Rectal smooth muscle tissue (tissue), 1 donor: ENCODE data around the gene MMAA.
"Not testable (repeated sequence)": the region's sequence is repeated elsewhere in the genome, so short reads cannot be mapped to it uniquely, and the experiment has no call there.

ENCODE experiments used
- H3K27ac ChIP-seq: one replicate; pipeline ENCODE4 v1.7.0; 2013; ENCODE audit warnings: low read depth, low read length, inconsistent platforms
- H3K27me3 ChIP-seq: one replicate; pipeline ENCODE4 v1.7.0; 2013; ENCODE audit warnings: low read length; ENCODE audit not compliant: control insufficient read depth, insufficient read depth
- H3K36me3 ChIP-seq: one replicate; pipeline ENCODE4 v1.7.0; 2013; ENCODE audit warnings: low read length; ENCODE audit not compliant: control insufficient read depth, insufficient read depth
- H3K4me1 ChIP-seq: one replicate; pipeline ENCODE4 v1.7.0; 2013; ENCODE audit warnings: low read length; ENCODE audit not compliant: control insufficient read depth, insufficient read depth
- H3K4me3 ChIP-seq: one replicate; pipeline ENCODE4 v1.7.0; 2013; ENCODE audit warnings: low read length
- H3K9ac ChIP-seq: one replicate; pipeline ENCODE4 v1.7.0; 2013; ENCODE audit warnings: low read length

Gene MMAA

GRCh38 chr4:145613566-145614232, 5.5 kb upstream of the MMAA start:
- no peak overlapping the region for H3K9ac ChIP-seq
- H3K27ac ChIP-seq: no peak overlapping the region
- no peaks in the 10 kb centered on the region for H3K27me3 ChIP-seq

GRCh38 chr4:145614233-145614610, 5.0 kb upstream of the MMAA start:
- no peak overlapping the region for H3K4me3 ChIP-seq
- H3K27me3 ChIP-seq: no peaks in the 10 kb centered on the region
- no peak overlapping the region for H3K9ac ChIP-seq
- no peak overlapping the region for H3K27ac ChIP-seq
- H3K36me3 ChIP-seq: no peaks in the 10 kb centered on the region
- H3K4me1 ChIP-seq: peaks cover 4% of the 10 kb centered on the region

More at GRCh38 chr4:145613566-145614232, 5.5 kb upstream of the MMAA start:
- H3K36me3 ChIP-seq: no peaks in the 10 kb centered on the region
- H3K4me1 ChIP-seq: peaks cover 4% of the 10 kb centered on the region
- no peak overlapping the region for H3K4me3 ChIP-seq

- Histone ChIP-seq H3K36me3 (no peaks in the 10 kb centered on the region), H3K4me1 (peaks cover 4% of the 10 kb centered on the region), H3K9ac (peak overlapping the region; percentile 28), H3K27me3 (no peaks in the 10 kb centered on the region), H3K4me3 (peak overlapping the region; percentile 72), H3K27ac (peak overlapping the region; percentile 87)
These were observed 814 bp upstream of the MMAA start for GRCh38 chr4:145618210-145618931.

GRCh38 chr4:145619639-145619996, 433 bp downstream of the MMAA start:
- Histone ChIP-seq H3K9ac (peak overlapping the region; percentile 34), H3K4me1 (peaks cover 4% of the 10 kb centered on the region), H3K36me3 (peaks cover 1% of the 10 kb centered on the region), H3K27ac (peak overlapping the region; percentile 87), H3K27me3 (no peaks in the 10 kb centered on the region), H3K4me3 (peak overlapping the region; percentile 72)

- H3K4me1 ChIP-seq, H3K27ac ChIP-seq, H3K9ac ChIP-seq, H3K27me3 ChIP-seq, H3K36me3 ChIP-seq, H3K4me3 ChIP-seq: not testable (repeated sequence)
These were observed 2.9 kb downstream of the MMAA start for GRCh38 chr4:145622067-145622466.

- Histone ChIP-seq H3K36me3 (peaks cover 4% of the 10 kb centered on the region), H3K4me3 (no peak overlapping the region), H3K27ac (no peak overlapping the region), H3K27me3 (no peaks in the 10 kb centered on the region), H3K9ac (no peak overlapping the region), H3K4me1 (no peaks in the 10 kb centered on the region)
These were observed 4.6 kb downstream of the MMAA start for GRCh38 chr4:145623831-145624230.

- Histone ChIP-seq H3K4me1 (no peaks in the 10 kb centered on the region), H3K27me3 (no peaks in the 10 kb centered on the region), H3K9ac (no peak overlapping the region), H3K36me3 (peaks cover 4% of the 10 kb centered on the region), H3K27ac (no peak overlapping the region), H3K4me3 (no peak overlapping the region)
These were observed 6.8 kb downstream of the MMAA start for GRCh38 chr4:145625677-145626622.

GRCh38 chr4:145626623-145626982, 7.4 kb downstream of the MMAA start:
- no peak overlapping the region for H3K9ac ChIP-seq
- peaks cover 4% of the 10 kb centered on the region for H3K36me3 ChIP-seq
- no peak overlapping the region for H3K27ac ChIP-seq
- no peak overlapping the region for H3K4me3 ChIP-seq
- H3K4me1 ChIP-seq: no peaks in the 10 kb centered on the region
- no peaks in the 10 kb centered on the region for H3K27me3 ChIP-seq

- no peak overlapping the region for H3K4me3 ChIP-seq
These were observed 15.9 kb downstream of the MMAA start for GRCh38 chr4:145635117-145635516.

GRCh38 chr4:145635630-145636029, 16.4 kb downstream of the MMAA start:
- H3K4me1 ChIP-seq: no peaks in the 10 kb centered on the region
- no peaks in the 10 kb centered on the region for H3K27me3 ChIP-seq
- no peak overlapping the region for H3K9ac ChIP-seq
- no peak overlapping the region for H3K27ac ChIP-seq
- H3K4me3 ChIP-seq: no peak overlapping the region
- peaks cover 4% of the 10 kb centered on the region for H3K36me3 ChIP-seq

More at GRCh38 chr4:145635117-145635516, 15.9 kb downstream of the MMAA start:
- Histone ChIP-seq H3K36me3 (peaks cover 4% of the 10 kb centered on the region), H3K9ac (no peak overlapping the region), H3K4me1 (no peaks in the 10 kb centered on the region), H3K27me3 (no peaks in the 10 kb centered on the region), H3K27ac (no peak overlapping the region)

GRCh38 chr4:145639186-145639698, 20.1 kb downstream of the MMAA start:
- Histone ChIP-seq H3K27ac (no peak overlapping the region), H3K9ac (no peak overlapping the region), H3K36me3 (peaks cover 4% of the 10 kb centered on the region), H3K4me3 (no peak overlapping the region), H3K27me3 (no peaks in the 10 kb centered on the region), H3K4me1 (no peaks in the 10 kb centered on the region)

- H3K9ac ChIP-seq, H3K27me3 ChIP-seq, H3K27ac ChIP-seq, H3K4me3 ChIP-seq, H3K36me3 ChIP-seq, H3K4me1 ChIP-seq: not testable (repeated sequence)
These were observed 21.1 kb downstream of the MMAA start for GRCh38 chr4:145640236-145640635.
